Suppressor macrophage (primary cell): ENCODE results near the gene TNC.

Experiments used
- DNase-seq, 4 experiments: peaks; one replicate each; pipeline ENCODE4 v3.0.0-alpha.2; 2020 to 2022
- total RNA-seq, 17 experiments: gene quantifications; one replicate each; lab custom pipeline; 2026; ENCODE audit warnings: mixed read lengths in 6 of 17, inconsistent platforms in 3 of 17; lab: John Stamatoyannopoulos, UW

Gene TNC
- total RNA-seq: 6.4 to 354 (median 100) reads per million in 17 experiments

- peak; percentile 61 to 75 (median 67) for DNase-seq
Observed at GRCh38 chr9:115117999-115118878, at the start of gene TNC. Gene TNC (minus strand): TSS chr9:115118157. CDS start chr9:115091018, 27,139 bp downstream.

- no peak for DNase-seq
Observed at GRCh38 chr9:115167175-115167574, 49.2 kb upstream of the TNC start.

GRCh38 chr9:115165233-115165632, 47.3 kb upstream of the TNC start:
- no peak for DNase-seq

- no peak for DNase-seq
Observed at GRCh38 chr9:115164511-115164974, 46.6 kb upstream of the TNC start.

- DNase-seq: no peak
Observed at GRCh38 chr9:115162946-115163345, 45.0 kb upstream of the TNC start.

- DNase-seq: no peak
Observed at GRCh38 chr9:115161446-115161845, 43.5 kb upstream of the TNC start.

GRCh38 chr9:115158661-115159481, 40.9 kb upstream of the TNC start:
- no peak for DNase-seq

GRCh38 chr9:115157245-115157674, 39.3 kb upstream of the TNC start:
- no peak for DNase-seq

- DNase-seq: no peak
Observed at GRCh38 chr9:115155037-115155436, 37.1 kb upstream of the TNC start.

GRCh38 chr9:115154617-115155016, 36.7 kb upstream of the TNC start:
- no peak for DNase-seq

- DNase-seq: no peak
Observed at GRCh38 chr9:115152281-115152820, 34.4 kb upstream of the TNC start.

GRCh38 chr9:115148721-115149120, 30.8 kb upstream of the TNC start:
- no peak for DNase-seq

- DNase-seq: no peak
Observed at GRCh38 chr9:115146581-115147021, 28.6 kb upstream of the TNC start.

- no peak for DNase-seq
Observed at GRCh38 chr9:115144706-115145105, 26.7 kb upstream of the TNC start.

- DNase-seq: no peak
Observed at GRCh38 chr9:115143689-115144088, 25.7 kb upstream of the TNC start.

- DNase-seq: no peak
Observed at GRCh38 chr9:115142517-115143270, 24.7 kb upstream of the TNC start.

GRCh38 chr9:115142090-115142489, 24.1 kb upstream of the TNC start:
- no peak for DNase-seq

GRCh38 chr9:115141612-115142011, 23.7 kb upstream of the TNC start:
- DNase-seq: no peak

GRCh38 chr9:115138151-115138550, 20.2 kb upstream of the TNC start:
- no peak for DNase-seq

GRCh38 chr9:115137526-115137925, 19.6 kb upstream of the TNC start:
- DNase-seq: no peak

GRCh38 chr9:115135821-115136778, 18.1 kb upstream of the TNC start:
- no peak for DNase-seq
